Measurements from ENCODE around the gene TMEM254. TPM values are rescaled to one million over a fixed set of nuclear protein-coding genes. Genes with fewer than 3 reads are reported as not detected.

The TMEM254 gene
- total RNA-seq, 1 donor from 2014 or later: 23.9 TPM

GRCh38 chr10:80075781-80076180, 2.7 kb upstream of the TMEM254 start:
- DNase-seq (ENCODE audit: low read depth): no peak
- H3K27me3 ChIP-seq (ENCODE audit: control insufficient read depth, insufficient read depth, low read length): no peaks in the 10 kb centered on the region
- H3K36me3 ChIP-seq (ENCODE audit: control insufficient read depth, insufficient read depth, low read length): no peaks in the 10 kb centered on the region
- no peak overlapping the region for H3K4me3 ChIP-seq (ENCODE audit: low read depth, low read length)
- TF ChIP-seq CTCF (IDR thresholded peaks at IDR 0.05; ENCODE audit: insufficient read depth, low read length, poor library complexity, severe bottlenecking): no peak

- TF ChIP-seq CTCF (IDR thresholded peaks at IDR 0.05; ENCODE audit: insufficient read depth, low read length, poor library complexity, severe bottlenecking): no peak
- Histone ChIP-seq H3K36me3 (ENCODE audit: control insufficient read depth, insufficient read depth, low read length) (no peaks in the 10 kb centered on the region), H3K4me3 (ENCODE audit: low read depth, low read length) (peak overlapping the region; percentile 92), H3K27me3 (ENCODE audit: control insufficient read depth, insufficient read depth, low read length) (no peaks in the 10 kb centered on the region)
- no peak for DNase-seq (ENCODE audit: low read depth)
These were observed 507 bp upstream of the TMEM254 start for GRCh38 chr10:80077869-80078447.

DNA sequence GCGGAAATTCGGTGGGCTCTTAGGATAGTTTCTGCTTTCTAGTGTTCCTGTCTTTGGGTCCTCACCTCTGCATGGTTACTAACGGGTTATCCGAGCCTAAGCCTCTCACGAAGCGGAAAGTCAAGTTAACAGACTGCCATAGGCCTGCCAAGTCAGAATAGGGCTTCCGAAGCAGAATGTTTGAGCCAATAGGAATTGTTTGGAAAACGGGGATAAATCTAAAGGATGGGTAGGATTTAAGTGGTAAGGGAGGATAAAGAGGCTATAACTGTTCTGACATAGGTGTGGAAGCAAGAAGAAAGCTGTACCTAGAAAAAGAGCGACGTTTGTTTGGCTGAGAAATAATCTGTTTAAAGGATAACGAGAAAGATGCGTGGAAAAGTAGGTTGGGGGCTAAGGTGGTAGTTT, 851 bp downstream of the TMEM254 start:
- no peaks in the 10 kb centered on the region for H3K27me3 ChIP-seq (ENCODE audit: control insufficient read depth, insufficient read depth, low read length)
- DNase-seq (ENCODE audit: low read depth): no peak
- H3K36me3 ChIP-seq (ENCODE audit: control insufficient read depth, insufficient read depth, low read length): no peaks in the 10 kb centered on the region
- no peak for TF ChIP-seq CTCF (IDR thresholded peaks at IDR 0.05; ENCODE audit: insufficient read depth, low read length, poor library complexity, severe bottlenecking)
- H3K4me3 ChIP-seq (ENCODE audit: low read depth, low read length): peak overlapping the region; percentile 92

GRCh38 chr10:80081026-80081425, 2.6 kb downstream of the TMEM254 start:
- no peak for TF ChIP-seq CTCF (IDR thresholded peaks at IDR 0.05; ENCODE audit: insufficient read depth, low read length, poor library complexity, severe bottlenecking)
- Histone ChIP-seq H3K4me3 (ENCODE audit: low read depth, low read length) (no peak overlapping the region), H3K27me3 (ENCODE audit: control insufficient read depth, insufficient read depth, low read length) (no peaks in the 10 kb centered on the region), H3K36me3 (ENCODE audit: control insufficient read depth, insufficient read depth, low read length) (no peaks in the 10 kb centered on the region)
- no peak for DNase-seq (ENCODE audit: low read depth)

DNA sequence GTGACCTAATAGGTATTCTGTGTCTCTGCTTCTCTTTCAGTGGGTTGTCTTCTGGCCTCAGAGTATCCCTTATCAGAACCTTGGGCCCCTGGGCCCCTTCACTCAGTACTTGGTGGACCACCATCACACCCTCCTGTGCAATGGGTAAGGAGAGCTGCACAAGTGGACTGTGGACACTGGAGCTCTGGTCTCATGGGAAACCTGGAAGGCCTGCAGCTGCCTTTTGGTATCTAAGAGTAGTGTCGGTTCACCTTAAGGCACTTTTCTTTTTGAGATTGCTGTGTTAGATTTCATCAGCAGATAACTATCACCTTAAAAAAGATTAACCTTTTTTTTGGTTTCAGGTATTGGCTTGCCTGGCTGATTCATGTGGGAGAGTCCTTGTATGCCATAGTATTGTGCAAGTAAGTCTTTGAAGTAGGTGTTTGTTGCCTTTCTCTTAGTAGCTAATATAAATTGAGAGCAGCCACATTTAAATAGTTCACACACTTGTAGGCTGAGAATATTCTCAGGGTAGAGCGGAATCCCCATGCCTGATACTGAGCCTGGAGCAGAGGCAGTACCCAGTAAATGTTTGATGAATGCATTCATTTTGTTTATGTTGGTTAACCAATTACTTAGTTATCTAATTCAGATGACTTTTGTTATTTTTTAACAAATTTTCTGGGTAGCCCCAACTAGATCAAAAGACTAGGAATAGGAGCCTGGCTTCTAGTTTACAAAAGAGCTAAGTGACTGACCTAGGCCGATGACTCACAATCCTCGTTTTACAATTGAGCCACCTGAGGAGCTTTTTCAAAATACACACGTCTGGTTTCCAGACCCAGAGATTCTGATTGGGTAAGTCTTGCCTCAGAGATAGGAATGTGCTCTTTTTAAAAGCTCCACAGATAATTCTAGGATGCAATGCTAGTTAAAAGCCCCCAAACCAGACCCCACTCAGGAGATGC, 3.6 kb downstream of the TMEM254 start:
- no peak for TF ChIP-seq CTCF (IDR thresholded peaks at IDR 0.05; ENCODE audit: insufficient read depth, low read length, poor library complexity, severe bottlenecking)
- no peak for DNase-seq (ENCODE audit: low read depth)
- Histone ChIP-seq H3K4me3 (ENCODE audit: low read depth, low read length) (no peak overlapping the region), H3K36me3 (ENCODE audit: control insufficient read depth, insufficient read depth, low read length) (no peaks in the 10 kb centered on the region), H3K27me3 (ENCODE audit: control insufficient read depth, insufficient read depth, low read length) (no peaks in the 10 kb centered on the region)

Data from kidney epithelial cell (primary cell).